Mesendoderm (in vitro differentiated cells): ENCODE measurements around the gene RABGAP1L.
A peak's percentile ranks its signal among the peaks of the same experiment; 100 is the strongest.

Experiments used
- DNase-seq: peaks from one replicate; pipeline ENCODE4 v3.0.0; 2013
- H2AK5ac ChIP-seq: 2 replicates; pipeline ENCODE4 v1.6.1; 2013; ENCODE audit warnings: low read length, inconsistent platforms
- H2BK120ac ChIP-seq: 2 replicates; pipeline ENCODE4 v1.6.1; 2013; ENCODE audit warnings: low read depth, mild to moderate bottlenecking, low read length, moderate library complexity, mixed read lengths
- H2BK15ac ChIP-seq: replicated peaks from 2 replicates; pipeline ENCODE4 v1.6.1; 2013; ENCODE audit warnings: low read depth, mild to moderate bottlenecking, moderate library complexity
- H2BK5ac ChIP-seq: 2 replicates; pipeline ENCODE4 v1.6.1; 2013; ENCODE audit warnings: low read length, inconsistent platforms
- H3K18ac ChIP-seq: 2 replicates; pipeline ENCODE4 v1.6.1; 2013; ENCODE audit warnings: mild to moderate bottlenecking, low read length, mixed read lengths
- H3K23ac ChIP-seq: one replicate; pipeline ENCODE4 v1.6.1; 2013; ENCODE audit warnings: low read length
- H3K27ac ChIP-seq: 2 replicates; pipeline ENCODE4 v1.5.1; 2013; ENCODE audit warnings: low read depth, mild to moderate bottlenecking, inconsistent platforms, low read length, moderate library complexity
- H3K27me3 ChIP-seq: 2 replicates; pipeline ENCODE4 v1.6.1; 2013; ENCODE audit warnings: low read length, control low read depth, mild to moderate bottlenecking, inconsistent platforms; ENCODE audit not compliant: insufficient read depth, poor library complexity
- H3K36me3 ChIP-seq: 2 replicates; pipeline ENCODE4 v1.6.1; 2013; ENCODE audit warnings: low read length, inconsistent platforms; ENCODE audit not compliant: control insufficient read depth, insufficient read depth
- H3K4ac ChIP-seq: one replicate; pipeline ENCODE4 v1.6.1; 2013; ENCODE audit warnings: low read depth, mild to moderate bottlenecking, low read length, moderate library complexity
- H3K4me1 ChIP-seq: 2 replicates; pipeline ENCODE4 v1.6.1; 2013; ENCODE audit warnings: low read depth, low read length, inconsistent platforms; ENCODE audit not compliant: control insufficient read depth
- H3K4me2 ChIP-seq: 2 replicates; pipeline ENCODE4 v1.6.1; 2013; ENCODE audit warnings: low read length
- H3K4me3 ChIP-seq: 2 replicates; pipeline ENCODE4 v1.5.1; 2013; ENCODE audit warnings: mild to moderate bottlenecking, low read length
- H3K56ac ChIP-seq: one replicate; pipeline ENCODE4 v1.6.1; 2013; ENCODE audit warnings: low read length
- H3K79me1 ChIP-seq: 2 replicates; pipeline ENCODE4 v1.6.1; 2013; ENCODE audit warnings: low read length, inconsistent platforms
- H3K79me2 ChIP-seq: 2 replicates; pipeline ENCODE4 v1.6.1; 2013; ENCODE audit warnings: mild to moderate bottlenecking, low read length; ENCODE audit not compliant: control insufficient read depth, insufficient read depth
- H3K9ac ChIP-seq: 2 replicates; pipeline ENCODE4 v1.6.1; 2013; ENCODE audit warnings: low read length, inconsistent platforms
- H4K5ac ChIP-seq: one replicate; pipeline ENCODE4 v1.6.1; 2013; ENCODE audit warnings: low read length
- H4K8ac ChIP-seq: one replicate; pipeline ENCODE4 v1.6.1; 2013; ENCODE audit warnings: low read depth, mild to moderate bottlenecking, control low read depth, low read length, moderate library complexity
- WGBS: extraction: QIAGEN DNeasy Blood & Tissue Kit; methylation state at CpG from one replicate; pipeline ENCODE4 v1.1.7; 2013; ENCODE audit warnings: low lambda C conversion rate, missing lambda C conversion rate; ENCODE audit not compliant: insufficient coverage; ENCODE audit errors: extremely low coverage; 5-methylcytosine and 5-hydroxymethylcytosine counted together

Gene RABGAP1L

GRCh38 chr1:174157157-174157806 lies 2.0 kb upstream of the RABGAP1L start:
- H3K18ac ChIP-seq, result no peak overlapping the region
- no peak overlapping the region for H3K4me2 ChIP-seq
- no peak overlapping the region for H3K23ac ChIP-seq
- no peak overlapping the region for H2BK5ac ChIP-seq
- no peak overlapping the region for H2BK120ac ChIP-seq
- peaks cover under 1% of the 10 kb centered on the region for H3K79me2 ChIP-seq
- H3K9ac ChIP-seq, result no peak overlapping the region
- no peaks in the 10 kb centered on the region for H3K36me3 ChIP-seq
- H3K79me1 ChIP-seq, result peaks cover under 1% of the 10 kb centered on the region
- WGBS, result no CpG with 5 or more reads among the region's 3 CpGs
- H3K56ac ChIP-seq, result no peak overlapping the region
- H4K5ac ChIP-seq, result no peak overlapping the region
- H3K27me3 ChIP-seq, result no peaks in the 10 kb centered on the region
- H3K4ac ChIP-seq, result no peak overlapping the region
- H3K27ac ChIP-seq, result no peak overlapping the region
- H4K8ac ChIP-seq, result no peak overlapping the region
- no peaks in the 10 kb centered on the region for H3K4me1 ChIP-seq
- H2AK5ac ChIP-seq, result no peak overlapping the region
- DNase-seq, result no peak
- H2BK15ac ChIP-seq, result no peak overlapping the region
- no peak overlapping the region for H3K4me3 ChIP-seq

GRCh38 chr1:174158767-174159251 lies 511 bp upstream of the RABGAP1L start:
- H3K27me3 ChIP-seq, result no peaks in the 10 kb centered on the region
- no peak overlapping the region for H3K18ac ChIP-seq
- H2BK120ac ChIP-seq, result no peak overlapping the region
- no peak overlapping the region for H2AK5ac ChIP-seq
- H3K23ac ChIP-seq, result no peak overlapping the region
- peak overlapping the region; percentile 78 for H3K56ac ChIP-seq
- no peak overlapping the region for H3K4ac ChIP-seq
- no peak overlapping the region for H4K5ac ChIP-seq
- no peak overlapping the region for H4K8ac ChIP-seq
- H2BK5ac ChIP-seq, result no peak overlapping the region
- peak overlapping the region; percentile 58 for H3K9ac ChIP-seq
- H3K36me3 ChIP-seq, result no peaks in the 10 kb centered on the region
- H3K4me1 ChIP-seq, result no peaks in the 10 kb centered on the region
- H3K4me3 ChIP-seq, result peak overlapping the region; percentile 50
- no peak for DNase-seq
- no peak overlapping the region for H2BK15ac ChIP-seq
- WGBS, result no CpG with 5 or more reads among the region's 23 CpGs
- H3K79me2 ChIP-seq, result peaks cover 2% of the 10 kb centered on the region
- peak overlapping the region; percentile 64 for H3K4me2 ChIP-seq
- H3K27ac ChIP-seq, result peak overlapping the region; percentile 17
- peaks cover 4% of the 10 kb centered on the region for H3K79me1 ChIP-seq

GRCh38 chr1:174160109-174160473 lies 771 bp downstream of the RABGAP1L start:
- WGBS, result no CpG with 5 or more reads among the region's 14 CpGs
- Histone ChIP-seq H3K27me3 (no peaks in the 10 kb centered on the region), H3K18ac (no peak overlapping the region), H3K4me1 (no peaks in the 10 kb centered on the region), H3K4me3 (peak overlapping the region; percentile 53), H3K56ac (peak overlapping the region; percentile 93), H2BK120ac (no peak overlapping the region), H2BK5ac (no peak overlapping the region), H3K4me2 (peak overlapping the region; percentile 88), H4K8ac (no peak overlapping the region), H3K27ac (no peak overlapping the region), H2BK15ac (no peak overlapping the region), H3K79me1 (peaks cover 7% of the 10 kb centered on the region), H4K5ac (no peak overlapping the region), H2AK5ac (no peak overlapping the region), H3K23ac (no peak overlapping the region), H3K36me3 (no peaks in the 10 kb centered on the region), H3K9ac (peak overlapping the region; percentile 85), H3K4ac (no peak overlapping the region), H3K79me2 (peaks cover 2% of the 10 kb centered on the region)
- DNase-seq, result peak; percentile 49

- H3K4me1 ChIP-seq, result no peaks in the 10 kb centered on the region
- H3K23ac ChIP-seq, result no peak overlapping the region
- H3K4me2 ChIP-seq, result peak overlapping the region; percentile 88
- no peaks in the 10 kb centered on the region for H3K36me3 ChIP-seq
- H4K5ac ChIP-seq, result no peak overlapping the region
- H3K79me1 ChIP-seq, result peaks cover 7% of the 10 kb centered on the region
- H3K18ac ChIP-seq, result no peak overlapping the region
- peak overlapping the region; percentile 85 for H3K9ac ChIP-seq
- H3K79me2 ChIP-seq, result peaks cover 2% of the 10 kb centered on the region
- H2BK15ac ChIP-seq, result no peak overlapping the region
- H2BK5ac ChIP-seq, result no peak overlapping the region
- H3K4me3 ChIP-seq, result no peak overlapping the region
- peak overlapping the region; percentile 93 for H3K56ac ChIP-seq
- H3K27me3 ChIP-seq, result no peaks in the 10 kb centered on the region
- no peak overlapping the region for H2AK5ac ChIP-seq
- no CpG with 5 or more reads among the region's 5 CpGs for WGBS
- no peak overlapping the region for H2BK120ac ChIP-seq
- no peak for DNase-seq
- no peak overlapping the region for H4K8ac ChIP-seq
- no peak overlapping the region for H3K27ac ChIP-seq
- H3K4ac ChIP-seq, result no peak overlapping the region
Measured at GRCh38 chr1:174160603-174161002, 1.3 kb downstream of the RABGAP1L start.

GRCh38 chr1:174161813-174162212 lies 2.5 kb downstream of the RABGAP1L start:
- Histone ChIP-seq H3K4ac (no peak overlapping the region), H3K23ac (no peak overlapping the region), H4K8ac (no peak overlapping the region), H3K27ac (no peak overlapping the region), H2BK15ac (no peak overlapping the region), H4K5ac (no peak overlapping the region), H3K79me2 (peaks cover 2% of the 10 kb centered on the region), H2BK120ac (no peak overlapping the region), H3K56ac (no peak overlapping the region), H2AK5ac (no peak overlapping the region), H2BK5ac (no peak overlapping the region), H3K79me1 (peaks cover 7% of the 10 kb centered on the region), H3K4me1 (no peaks in the 10 kb centered on the region), H3K4me3 (no peak overlapping the region), H3K9ac (no peak overlapping the region), H3K27me3 (no peaks in the 10 kb centered on the region), H3K18ac (no peak overlapping the region), H3K4me2 (no peak overlapping the region), H3K36me3 (no peaks in the 10 kb centered on the region)
- DNase-seq, result no peak
- WGBS, result no CpG with 5 or more reads among the region's 6 CpGs

GRCh38 chr1:174164826-174165225 lies 5.5 kb downstream of the RABGAP1L start:
- H3K9ac ChIP-seq, result no peak overlapping the region
- H3K36me3 ChIP-seq, result no peaks in the 10 kb centered on the region
- H3K18ac ChIP-seq, result no peak overlapping the region
- no peak overlapping the region for H4K5ac ChIP-seq
- no peak overlapping the region for H4K8ac ChIP-seq
- H2BK15ac ChIP-seq, result no peak overlapping the region
- H3K4me3 ChIP-seq, result no peak overlapping the region
- no peak overlapping the region for H3K56ac ChIP-seq
- H3K4me1 ChIP-seq, result no peaks in the 10 kb centered on the region
- no peak for DNase-seq
- no peaks in the 10 kb centered on the region for H3K27me3 ChIP-seq
- H2AK5ac ChIP-seq, result no peak overlapping the region
- H3K4ac ChIP-seq, result no peak overlapping the region
- H2BK120ac ChIP-seq, result no peak overlapping the region
- no peak overlapping the region for H3K4me2 ChIP-seq
- H3K79me1 ChIP-seq, result peaks cover 7% of the 10 kb centered on the region
- H3K27ac ChIP-seq, result no peak overlapping the region
- H2BK5ac ChIP-seq, result no peak overlapping the region
- no CpG with 5 or more reads among the region's 2 CpGs for WGBS
- H3K23ac ChIP-seq, result no peak overlapping the region
- H3K79me2 ChIP-seq, result peaks cover 2% of the 10 kb centered on the region
